ENCODE data around the gene CD55.

CD55 gene

GRCh38 chr1:207323425-207324225 is 2.1 kb downstream of the CD55 start:
- Histone ChIP-seq H3K27ac (ENCODE audit: low read length) (no peak overlapping the region), H2AFZ (ENCODE audit: low read depth, low read length) (no peak overlapping the region), H4K20me1 (ENCODE audit: insufficient read depth, low read length) (no peaks in the 10 kb centered on the region), H3K9me3 (ENCODE audit: insufficient read depth, low read length) (no peaks in the 10 kb centered on the region), H3K9ac (ENCODE audit: low read length) (no peak overlapping the region), H3K4me1 (ENCODE audit: low read length) (peaks cover 7% of the 10 kb centered on the region), H3K4me3 (ENCODE audit: low read length) (no peak overlapping the region), H3K36me3 (replicated peaks; ENCODE audit: low read depth, low read length) (peaks cover 28% of the 10 kb centered on the region), H3K27me3 (ENCODE audit: low read depth, low read length) (no peaks in the 10 kb centered on the region), H3K4me2 (ENCODE audit: low read length) (no peak overlapping the region), H3K79me2 (ENCODE audit: low read length) (peaks cover 5% of the 10 kb centered on the region; the same call in 1 of the 2 replicates)
- TF ChIP-seq EZH2phosphoT487 (IDR thresholded peaks at IDR 0.05; ENCODE audit: low read depth) (no peak), CTCF (IDR thresholded peaks at IDR 0.05; ENCODE audit: low read depth, low read length) (no peak)

GRCh38 chr1:207328004-207328403 is 6.5 kb downstream of the CD55 start:
- TF ChIP-seq CTCF (IDR thresholded peaks at IDR 0.05; ENCODE audit: low read depth, low read length) (no peak), EZH2phosphoT487 (IDR thresholded peaks at IDR 0.05; ENCODE audit: low read depth) (no peak)
- H3K9me3 ChIP-seq (ENCODE audit: insufficient read depth, low read length), result peaks cover 5% of the 10 kb centered on the region; the same call in 1 of the 2 replicates
- peaks cover 45% of the 10 kb centered on the region for H3K36me3 ChIP-seq (replicated peaks; ENCODE audit: low read depth, low read length)
- no peak overlapping the region for H3K4me2 ChIP-seq (ENCODE audit: low read length)
- H4K20me1 ChIP-seq (ENCODE audit: insufficient read depth, low read length), result no peaks in the 10 kb centered on the region
- no peak overlapping the region for H3K9ac ChIP-seq (ENCODE audit: low read length)
- no peak overlapping the region for H2AFZ ChIP-seq (ENCODE audit: low read depth, low read length)
- no peak overlapping the region for H3K27ac ChIP-seq (ENCODE audit: low read length)
- H3K79me2 ChIP-seq (ENCODE audit: low read length), result no peaks in the 10 kb centered on the region
- H3K27me3 ChIP-seq (ENCODE audit: low read depth, low read length), result no peaks in the 10 kb centered on the region
- no peak overlapping the region for H3K4me3 ChIP-seq (ENCODE audit: low read length)
- peaks cover 7% of the 10 kb centered on the region for H3K4me1 ChIP-seq (ENCODE audit: low read length)

DNA sequence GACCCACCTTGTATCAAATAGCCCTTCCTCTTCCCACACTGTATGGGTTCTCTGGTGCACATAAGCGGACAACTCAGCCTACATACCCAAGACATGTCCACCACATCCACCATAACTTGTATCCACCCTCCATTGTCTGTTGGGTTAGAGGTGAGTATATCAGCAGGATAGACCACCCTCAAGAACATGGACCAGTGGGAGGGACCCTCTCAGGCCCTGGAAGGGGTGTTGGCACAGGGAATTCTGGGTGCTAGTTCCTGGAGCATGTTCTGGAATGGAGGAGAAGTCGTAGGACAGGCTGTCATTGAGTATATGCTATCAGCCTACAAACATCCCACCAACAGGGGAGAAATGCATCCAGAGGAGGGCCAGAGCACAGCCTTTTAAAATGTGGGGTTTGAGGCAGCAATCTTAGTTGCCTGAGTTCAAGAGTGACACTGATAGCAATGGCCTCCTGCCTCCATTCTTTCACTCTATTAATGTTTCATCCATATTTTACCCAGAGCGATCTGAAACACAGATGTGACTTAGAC is 7.5 kb downstream of the CD55 start:
- H3K36me3 ChIP-seq (replicated peaks; ENCODE audit: low read depth, low read length), result peaks cover 48% of the 10 kb centered on the region
- no peak for TF ChIP-seq CTCF (IDR thresholded peaks at IDR 0.05; ENCODE audit: low read depth, low read length)
- TF ChIP-seq EZH2phosphoT487 (IDR thresholded peaks at IDR 0.05; ENCODE audit: low read depth), result no peak
- no peak overlapping the region for H3K27ac ChIP-seq (ENCODE audit: low read length)

DNA sequence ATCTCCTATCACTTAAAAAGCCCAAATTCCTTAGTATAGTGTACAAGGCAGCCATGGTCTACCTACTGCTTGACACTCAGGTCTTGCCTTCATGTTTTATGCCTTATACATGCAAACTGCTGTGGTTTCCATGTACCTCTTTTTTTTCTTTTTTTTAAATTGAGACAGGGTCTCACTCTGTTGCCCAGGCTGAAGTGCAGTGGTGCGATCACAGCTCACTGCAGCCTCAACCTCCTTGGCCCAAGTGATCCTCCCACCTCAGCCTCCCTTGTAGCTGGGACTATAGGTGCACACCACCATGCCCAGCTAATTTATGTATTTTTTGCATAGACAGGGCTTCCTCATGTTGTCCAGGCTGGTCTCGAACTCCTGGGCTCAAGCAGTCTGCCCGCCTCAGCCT is 8.0 kb downstream of the CD55 start:
- peaks cover 50% of the 10 kb centered on the region for H3K36me3 ChIP-seq (replicated peaks; ENCODE audit: low read depth, low read length)
- H3K27ac ChIP-seq (ENCODE audit: low read length), result no peak overlapping the region
- H3K9me3 ChIP-seq (ENCODE audit: insufficient read depth, low read length), result peaks cover 20% of the 10 kb centered on the region
- TF ChIP-seq CTCF (IDR thresholded peaks at IDR 0.05; ENCODE audit: low read depth, low read length), result no peak
- no peak for TF ChIP-seq EZH2phosphoT487 (IDR thresholded peaks at IDR 0.05; ENCODE audit: low read depth)
- H3K27me3 ChIP-seq (ENCODE audit: low read depth, low read length), result no peaks in the 10 kb centered on the region
- no peak overlapping the region for H3K9ac ChIP-seq (ENCODE audit: low read length)
- no peak overlapping the region for H3K4me3 ChIP-seq (ENCODE audit: low read length)
- peaks cover 19% of the 10 kb centered on the region for H3K4me1 ChIP-seq (ENCODE audit: low read length)
- H3K4me2 ChIP-seq (ENCODE audit: low read length), result no peak overlapping the region
- H2AFZ ChIP-seq (ENCODE audit: low read depth, low read length), result no peak overlapping the region
- H4K20me1 ChIP-seq (ENCODE audit: insufficient read depth, low read length), result no peaks in the 10 kb centered on the region
- no peaks in the 10 kb centered on the region for H3K79me2 ChIP-seq (ENCODE audit: low read length)

More for the DNA sequence above, 7.5 kb downstream of the CD55 start:
- Histone ChIP-seq H3K4me2 (ENCODE audit: low read length) (no peak overlapping the region), H3K9me3 (ENCODE audit: insufficient read depth, low read length) (peaks cover 15% of the 10 kb centered on the region), H3K4me1 (ENCODE audit: low read length) (peaks cover 17% of the 10 kb centered on the region), H3K79me2 (ENCODE audit: low read length) (no peaks in the 10 kb centered on the region), H2AFZ (ENCODE audit: low read depth, low read length) (no peak overlapping the region), H3K9ac (ENCODE audit: low read length) (no peak overlapping the region), H4K20me1 (ENCODE audit: insufficient read depth, low read length) (no peaks in the 10 kb centered on the region), H3K4me3 (ENCODE audit: low read length) (no peak overlapping the region), H3K27me3 (ENCODE audit: low read depth, low read length) (no peaks in the 10 kb centered on the region)

Data from OCI-LY3 (cell line).